SK-N-SH (cell line): ENCODE results near the gene KIF3B.

Source experiments
- CHD2 ChIP-seq: fragments of 150-350 bp; IDR thresholded peaks from 2 replicates; pipeline ENCODE4 v1.6.1; 2018; ENCODE audit warnings: low read length; ENCODE audit not compliant: partially characterized antibody
- EP300 ChIP-seq, 2 experiments: IDR thresholded peaks; 2 replicates each; pipeline versions ENCODE4 v1.4.0 to v1.6.1; 2012; ENCODE audit warnings: borderline replicate concordance in 1 of 2, low read depth in 1 of 2, low read length in 1 of 2
- RAD21 ChIP-seq: IDR thresholded peaks from 2 replicates; pipeline ENCODE4 v1.6.1; 2012; ENCODE audit warnings: mild to moderate bottlenecking, low read length
- SIN3A ChIP-seq: IDR thresholded peaks from 2 replicates; pipeline ENCODE4 v1.6.1; 2012; ENCODE audit warnings: low read depth, mild to moderate bottlenecking, low read length, moderate library complexity, borderline replicate concordance
- TF ChIP-seq, protein P1 (sequence below): IDR thresholded peaks from 2 replicates; pipeline ENCODE4 v1.4.0; 2012; ENCODE audit warnings: low read depth
- TF ChIP-seq, protein P2 (sequence below): fragments of 200-600 bp; sonication (generic); IDR thresholded peaks from 2 replicates; pipeline ENCODE4 v1.6.1; 2017; ENCODE audit warnings: antibody characterized with exemption, mild to moderate bottlenecking, moderate library complexity

DNA sequence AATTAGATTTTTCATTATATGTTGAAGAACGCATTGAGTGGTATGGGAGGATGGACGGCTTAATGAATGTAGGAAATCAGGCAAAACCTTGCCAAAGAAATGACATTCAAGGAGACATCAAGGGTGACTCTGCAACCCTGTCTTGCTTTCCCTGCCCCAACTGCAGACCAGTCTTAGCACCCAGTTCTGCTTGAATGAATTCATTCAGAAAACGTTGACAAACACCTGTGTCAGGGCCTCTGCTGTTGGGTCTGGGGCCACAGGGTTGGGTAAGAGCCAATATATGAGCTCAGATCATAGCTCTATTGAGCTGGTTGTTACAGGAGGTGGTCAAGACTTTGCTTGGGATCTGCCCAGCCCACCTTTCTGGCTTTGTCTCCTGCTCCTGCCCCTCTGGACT lies 73.0 kb downstream of the KIF3B start:
- TF ChIP-seq, protein P1, sequence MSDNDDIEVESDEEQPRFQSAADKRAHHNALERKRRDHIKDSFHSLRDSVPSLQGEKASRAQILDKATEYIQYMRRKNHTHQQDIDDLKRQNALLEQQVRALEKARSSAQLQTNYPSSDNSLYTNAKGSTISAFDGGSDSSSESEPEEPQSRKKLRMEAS, result no peak
- no peak for TF ChIP-seq EP300 (IDR thresholded peaks at IDR 0.05; ENCODE audit: borderline replicate concordance in 1 of 2, low read depth in 1 of 2, low read length in 1 of 2)
- TF ChIP-seq, protein P2, sequence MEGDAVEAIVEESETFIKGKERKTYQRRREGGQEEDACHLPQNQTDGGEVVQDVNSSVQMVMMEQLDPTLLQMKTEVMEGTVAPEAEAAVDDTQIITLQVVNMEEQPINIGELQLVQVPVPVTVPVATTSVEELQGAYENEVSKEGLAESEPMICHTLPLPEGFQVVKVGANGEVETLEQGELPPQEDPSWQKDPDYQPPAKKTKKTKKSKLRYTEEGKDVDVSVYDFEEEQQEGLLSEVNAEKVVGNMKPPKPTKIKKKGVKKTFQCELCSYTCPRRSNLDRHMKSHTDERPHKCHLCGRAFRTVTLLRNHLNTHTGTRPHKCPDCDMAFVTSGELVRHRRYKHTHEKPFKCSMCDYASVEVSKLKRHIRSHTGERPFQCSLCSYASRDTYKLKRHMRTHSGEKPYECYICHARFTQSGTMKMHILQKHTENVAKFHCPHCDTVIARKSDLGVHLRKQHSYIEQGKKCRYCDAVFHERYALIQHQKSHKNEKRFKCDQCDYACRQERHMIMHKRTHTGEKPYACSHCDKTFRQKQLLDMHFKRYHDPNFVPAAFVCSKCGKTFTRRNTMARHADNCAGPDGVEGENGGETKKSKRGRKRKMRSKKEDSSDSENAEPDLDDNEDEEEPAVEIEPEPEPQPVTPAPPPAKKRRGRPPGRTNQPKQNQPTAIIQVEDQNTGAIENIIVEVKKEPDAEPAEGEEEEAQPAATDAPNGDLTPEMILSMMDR, result no peak
- no peak for TF ChIP-seq CHD2
- no peak for TF ChIP-seq RAD21
- no peak for TF ChIP-seq SIN3A
